A549 (cell line): ENCODE data around the gene SOSTDC1.

Experiments used
- HDAC2 ChIP-seq: fragments of 200-600 bp; sonication (generic); IDR thresholded peaks from 2 replicates; pipeline ENCODE4 v1.6.1; 2016
- PBX3 ChIP-seq: IDR thresholded peaks from 2 replicates; pipeline ENCODE4 v1.6.1; 2012
- POLR2A ChIP-seq: IDR thresholded peaks from 2 replicates; pipeline ENCODE4 v1.6.1; 2012; ENCODE audit warnings: mild to moderate bottlenecking, low read length
- USF2 ChIP-seq: fragments of 450-650 bp; IDR thresholded peaks from 2 replicates; pipeline ENCODE4 v1.6.1; 2014; ENCODE audit warnings: antibody characterized with exemption

- no peak for TF ChIP-seq USF2
- TF ChIP-seq POLR2A: no peak
- TF ChIP-seq PBX3: no peak
- TF ChIP-seq HDAC2: no peak
Measured at GRCh38 chr7:16491148-16491547, 25.6 kb upstream of the SOSTDC1 start.
